ENCODE data around the gene SMARCAD1. TPM values are rescaled to one million over a fixed set of nuclear protein-coding genes. Genes with fewer than 3 reads are reported as not detected.
"Not testable (repeated sequence)": the region's sequence is repeated elsewhere in the genome, so short reads cannot be mapped to it uniquely, and the experiment has no call there.

SMARCAD1 gene
- total RNA-seq, 2 donors from 2014 or later = 67.1 to 85.5 TPM

- H3K4me3 ChIP-seq (ENCODE audit: low read length) = no peak overlapping the region
- no peak overlapping the region for H3K4me3 Mint-ChIP-seq
- no peak for DNase-seq
- H3K36me3 ChIP-seq (ENCODE audit: control insufficient read depth, insufficient read depth, low read length) = no peaks in the 10 kb centered on the region
- H3K27ac Mint-ChIP-seq = no peak overlapping the region
- no peak overlapping the region for H3K27ac ChIP-seq (ENCODE audit: low read depth, low read length)
- H3K9me3 ChIP-seq (ENCODE audit: control insufficient read depth, low read length) = no peaks in the 10 kb centered on the region
- H3K27me3 ChIP-seq (ENCODE audit: control insufficient read depth, insufficient read depth, low read length, poor library complexity, severe bottlenecking) = peaks cover 7% of the 10 kb centered on the region
- H3K4me1 Mint-ChIP-seq = peaks cover 32% of the 10 kb centered on the region
- peaks cover 4% of the 10 kb centered on the region for H3K9me3 Mint-ChIP-seq
- no peak overlapping the region for H3K9ac ChIP-seq (ENCODE audit: extremely low read depth, low read length, poor library complexity, severe bottlenecking)
- no peaks in the 10 kb centered on the region for H3K36me3 Mint-ChIP-seq (ENCODE audit: low read depth)
- no peak for TF ChIP-seq CTCF (conservative IDR thresholded peaks at IDR 0.05)
- WGBS, 2 experiments (ENCODE audit: insufficient coverage in 1 of 2, insufficient read length in 1 of 2) = 100% methylated on average over 2 of the region's 2 CpGs; no CpG with 5 or more reads in 1 of the 2 experiments
- peaks cover 14% of the 10 kb centered on the region for H3K4me1 ChIP-seq (ENCODE audit: control insufficient read depth, insufficient read depth, low read length)
- peaks cover 23% of the 10 kb centered on the region for H3K27me3 Mint-ChIP-seq (ENCODE audit: insufficient read depth)
Measured at GRCh38 chr4:94334476-94334875, 126.8 kb downstream of the SMARCAD1 start.

- Histone ChIP-seq H3K4me3 (ENCODE audit: low read length) (no peak overlapping the region), H3K27me3 (ENCODE audit: control insufficient read depth, insufficient read depth, low read length, poor library complexity, severe bottlenecking) (peaks cover 7% of the 10 kb centered on the region), H3K4me1 (ENCODE audit: control insufficient read depth, insufficient read depth, low read length) (peaks cover 14% of the 10 kb centered on the region), H3K36me3 (ENCODE audit: control insufficient read depth, insufficient read depth, low read length) (no peaks in the 10 kb centered on the region), H3K27ac (ENCODE audit: low read depth, low read length) (no peak overlapping the region), H3K9me3 (ENCODE audit: control insufficient read depth, low read length) (no peaks in the 10 kb centered on the region), H3K9ac (ENCODE audit: extremely low read depth, low read length, poor library complexity, severe bottlenecking) (no peak overlapping the region)
- WGBS, 2 experiments (ENCODE audit: insufficient coverage in 1 of 2, insufficient read length in 1 of 2) = 75 to 100% methylated on average over 3 of the region's 3 CpGs
- no peak for TF ChIP-seq CTCF (conservative IDR thresholded peaks at IDR 0.05)
- Mint-ChIP-seq H3K4me1 (peaks cover 32% of the 10 kb centered on the region), H3K27me3 (ENCODE audit: insufficient read depth) (peaks cover 21% of the 10 kb centered on the region), H3K36me3 (ENCODE audit: low read depth) (no peaks in the 10 kb centered on the region), H3K4me3 (no peak overlapping the region), H3K9me3 (peaks cover 4% of the 10 kb centered on the region), H3K27ac (peak overlapping the region; percentile 66)
- DNase-seq = no peak
Measured at GRCh38 chr4:94334962-94335361, 127.3 kb downstream of the SMARCAD1 start.

- H3K36me3 Mint-ChIP-seq (ENCODE audit: low read depth) = no peaks in the 10 kb centered on the region
- H3K4me1 ChIP-seq (ENCODE audit: control insufficient read depth, insufficient read depth, low read length) = peaks cover 14% of the 10 kb centered on the region
- no peak for DNase-seq
- no peak overlapping the region for H3K27ac Mint-ChIP-seq
- peaks cover 18% of the 10 kb centered on the region for H3K27me3 Mint-ChIP-seq (ENCODE audit: insufficient read depth)
- peaks cover 7% of the 10 kb centered on the region for H3K27me3 ChIP-seq (ENCODE audit: control insufficient read depth, insufficient read depth, low read length, poor library complexity, severe bottlenecking)
- H3K9ac ChIP-seq (ENCODE audit: extremely low read depth, low read length, poor library complexity, severe bottlenecking) = no peak overlapping the region
- TF ChIP-seq CTCF (conservative IDR thresholded peaks at IDR 0.05) = no peak
- H3K4me3 Mint-ChIP-seq = no peak overlapping the region
- WGBS, 2 experiments (ENCODE audit: insufficient coverage in 1 of 2, insufficient read length in 1 of 2) = 89 to 90% methylated on average over 1 to 2 of the region's 3 CpGs
- no peaks in the 10 kb centered on the region for H3K9me3 ChIP-seq (ENCODE audit: control insufficient read depth, low read length)
- H3K4me3 ChIP-seq (ENCODE audit: low read length) = no peak overlapping the region
- peaks cover 4% of the 10 kb centered on the region for H3K9me3 Mint-ChIP-seq
- H3K36me3 ChIP-seq (ENCODE audit: control insufficient read depth, insufficient read depth, low read length) = no peaks in the 10 kb centered on the region
- H3K27ac ChIP-seq (ENCODE audit: low read depth, low read length) = no peak overlapping the region
- peaks cover 31% of the 10 kb centered on the region for H3K4me1 Mint-ChIP-seq
Measured at GRCh38 chr4:94336303-94336702, 128.6 kb downstream of the SMARCAD1 start.

- not testable (repeated sequence) for H3K27me3 ChIP-seq (ENCODE audit: control insufficient read depth, insufficient read depth, low read length, poor library complexity, severe bottlenecking); H3K36me3 Mint-ChIP-seq (ENCODE audit: low read depth); H3K9me3 ChIP-seq (ENCODE audit: control insufficient read depth, low read length); H3K36me3 ChIP-seq (ENCODE audit: control insufficient read depth, insufficient read depth, low read length); H3K27ac Mint-ChIP-seq; H3K9me3 Mint-ChIP-seq; H3K4me3 Mint-ChIP-seq; H3K9ac ChIP-seq (ENCODE audit: extremely low read depth, low read length, poor library complexity, severe bottlenecking); H3K4me3 ChIP-seq (ENCODE audit: low read length); DNase-seq; H3K27ac ChIP-seq (ENCODE audit: low read depth, low read length)
- WGBS, 2 experiments (ENCODE audit: insufficient coverage in 1 of 2, insufficient read length in 1 of 2) = 92 to 100% methylated on average over 3 to 4 of the region's 5 CpGs
- H3K27me3 Mint-ChIP-seq (ENCODE audit: insufficient read depth) = peaks cover 14% of the 10 kb centered on the region
- H3K4me1 Mint-ChIP-seq = peaks cover 26% of the 10 kb centered on the region
- H3K4me1 ChIP-seq (ENCODE audit: control insufficient read depth, insufficient read depth, low read length) = peaks cover 14% of the 10 kb centered on the region
Measured at GRCh38 chr4:94336791-94337190, 129.1 kb downstream of the SMARCAD1 start.

All from endodermal cell (in vitro differentiated cells).